ENCODE data around the gene MARK3. TPM values are rescaled to one million over a fixed set of nuclear protein-coding genes. Genes with fewer than 3 reads are reported as not detected.

Gene MARK3
- total and polyA plus RNA-seq, 2 donors (not counting 1 experiment from before 2014, with no cell fraction given), result 73.0 to 142 TPM

DNA sequence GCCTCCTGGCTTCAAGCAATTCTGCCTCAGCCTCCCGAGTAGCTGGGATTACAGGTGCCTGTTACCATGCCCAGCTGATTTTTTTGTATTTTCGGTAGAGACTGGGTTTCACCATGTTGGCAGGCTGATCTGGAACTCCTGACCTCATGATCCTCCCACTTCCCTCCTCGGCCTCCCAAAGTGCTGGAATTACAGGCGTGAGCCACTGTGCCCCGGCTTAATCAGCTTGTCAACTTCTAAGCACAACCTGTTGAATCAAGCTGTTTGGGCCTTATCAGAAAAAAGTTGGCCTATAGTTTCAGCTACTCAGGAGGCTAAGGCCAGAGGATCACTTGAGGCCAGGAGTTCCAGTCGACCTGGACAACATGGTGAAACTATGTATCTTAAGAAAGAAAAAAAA is 7.9 kb downstream of the MARK3 start:
- Histone ChIP-seq H3K4me1 (ENCODE audit: control insufficient read depth in 2 of 2, insufficient read depth in 2 of 2, low read length in 2 of 2) (peaks cover 35 to 36% of the 10 kb centered on the region in 2 donors), H4K20me1 (ENCODE audit: control insufficient read depth, insufficient read depth, low read length, poor library complexity, severe bottlenecking) (peaks cover 89% of the 10 kb centered on the region), H3K9ac (ENCODE audit: low read length) (no peak overlapping the region)

More for the DNA sequence above, 7.9 kb downstream of the MARK3 start:
- Mint-ChIP-seq H3K27me3 (no peaks in the 10 kb centered on the region), H3K27ac (no peak overlapping the region), H3K4me1 (peaks cover 67% of the 10 kb centered on the region), H3K9me3 (ENCODE audit: insufficient read depth) (no peaks in the 10 kb centered on the region), H3K4me3 (no peak overlapping the region)
- Histone ChIP-seq H3K79me2 (ENCODE audit: control insufficient read depth, insufficient read depth, low read length) (peaks cover 99% of the 10 kb centered on the region), H3K4me3 (ENCODE audit: control extremely low read depth in 1 of 5, extremely low read depth in 1 of 5, insufficient read depth in 1 of 5, low read depth in 2 of 5, low read length in 4 of 5) (no peak overlapping the region), H3K36me3 (replicated peaks in 1 of 2; ENCODE audit: control extremely low read depth in 1 of 2, control insufficient read depth in 1 of 2, extremely low read depth in 1 of 2, insufficient read depth in 2 of 2, low read length in 1 of 2) (no peaks in the 10 kb centered on the region), H3K27me3 (replicated peaks in 1 of 4; ENCODE audit: control extremely low read depth in 1 of 4, control insufficient read depth in 3 of 4, insufficient read depth in 4 of 4, low read length in 3 of 4) (no peaks in the 10 kb centered on the region), H3K9me3 (ENCODE audit: control extremely low read depth in 1 of 3, control insufficient read depth in 2 of 3, insufficient read depth in 1 of 3, low read length in 2 of 3) (no peaks in the 10 kb centered on the region), H3K27ac (ENCODE audit: low read length in 2 of 2) (no peak overlapping the region), H3K4me2 (replicated peaks; ENCODE audit: low read depth, low read length, poor library complexity, severe bottlenecking) (no peak overlapping the region), H2AFZ (ENCODE audit: insufficient read depth, low read depth, low read length, poor library complexity, severe bottlenecking) (no peak overlapping the region)
- CTCF ChIA-PET, result interaction anchor here (0.9 to 5.3 kb wide), 5 partner anchors 11 to 106 kb away, joined by 3 to 44 read pairs (median 4); no protein-coding TSS in a partner anchor
- DNase-seq, result no peak
- POLR2A ChIA-PET, result no interaction called here
- intact Hi-C loops (cut with micrococcal nuclease), result loop anchor here (5.0 kb wide), 1 partner anchor 169 kb away; the partner anchor contains the start of genes BAG5 and COA8
- ATAC-seq (ENCODE audit: low read depth), result no peak
- WGBS (ENCODE audit: insufficient coverage), result 92% methylated on average over 6 of the region's 6 CpGs
- TF ChIP-seq, protein P1, sequence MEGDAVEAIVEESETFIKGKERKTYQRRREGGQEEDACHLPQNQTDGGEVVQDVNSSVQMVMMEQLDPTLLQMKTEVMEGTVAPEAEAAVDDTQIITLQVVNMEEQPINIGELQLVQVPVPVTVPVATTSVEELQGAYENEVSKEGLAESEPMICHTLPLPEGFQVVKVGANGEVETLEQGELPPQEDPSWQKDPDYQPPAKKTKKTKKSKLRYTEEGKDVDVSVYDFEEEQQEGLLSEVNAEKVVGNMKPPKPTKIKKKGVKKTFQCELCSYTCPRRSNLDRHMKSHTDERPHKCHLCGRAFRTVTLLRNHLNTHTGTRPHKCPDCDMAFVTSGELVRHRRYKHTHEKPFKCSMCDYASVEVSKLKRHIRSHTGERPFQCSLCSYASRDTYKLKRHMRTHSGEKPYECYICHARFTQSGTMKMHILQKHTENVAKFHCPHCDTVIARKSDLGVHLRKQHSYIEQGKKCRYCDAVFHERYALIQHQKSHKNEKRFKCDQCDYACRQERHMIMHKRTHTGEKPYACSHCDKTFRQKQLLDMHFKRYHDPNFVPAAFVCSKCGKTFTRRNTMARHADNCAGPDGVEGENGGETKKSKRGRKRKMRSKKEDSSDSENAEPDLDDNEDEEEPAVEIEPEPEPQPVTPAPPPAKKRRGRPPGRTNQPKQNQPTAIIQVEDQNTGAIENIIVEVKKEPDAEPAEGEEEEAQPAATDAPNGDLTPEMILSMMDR (IDR thresholded peaks at IDR 0.05), result no peak
- no peak for TF ChIP-seq EZH2 (IDR thresholded peaks at IDR 0.05; ENCODE audit: borderline replicate concordance, insufficient read depth, low read depth, low read length, poor library complexity, severe bottlenecking)

Measured in B cell (primary cell).